Measurements from ENCODE around the gene KLF9.
"Not testable (repeated sequence)": the region's sequence is repeated elsewhere in the genome, so short reads cannot be mapped to it uniquely, and the experiment has no call there.

The KLF9 gene

GRCh38 chr9:70403166-70403565 is 11.3 kb downstream of the KLF9 start:
- DNase-seq = no peak

- no peak for DNase-seq
Observed at GRCh38 chr9:70402213-70402612, 12.2 kb downstream of the KLF9 start.

- not testable (repeated sequence) for DNase-seq
Observed at GRCh38 chr9:70401241-70401640, 13.2 kb downstream of the KLF9 start.

- no peak for DNase-seq
Observed at GRCh38 chr9:70400107-70400892, 14.2 kb downstream of the KLF9 start.

GRCh38 chr9:70399141-70399540 is 15.3 kb downstream of the KLF9 start:
- DNase-seq = no peak

GRCh38 chr9:70398145-70398556 is 16.3 kb downstream of the KLF9 start:
- DNase-seq = no peak

- no peak for DNase-seq
Observed at GRCh38 chr9:70395652-70396051, 18.8 kb downstream of the KLF9 start.

GRCh38 chr9:70392850-70393249 is 21.6 kb downstream of the KLF9 start:
- no peak for DNase-seq

- DNase-seq = no peak
Observed at GRCh38 chr9:70392189-70392588, 22.3 kb downstream of the KLF9 start.

GRCh38 chr9:70390933-70391341 is 23.5 kb downstream of the KLF9 start:
- DNase-seq = no peak

GRCh38 chr9:70389621-70390266 is 24.7 kb downstream of the KLF9 start:
- DNase-seq = no peak

GRCh38 chr9:70389188-70389587 is 25.3 kb downstream of the KLF9 start:
- no peak for DNase-seq

- DNase-seq = no peak
Observed at GRCh38 chr9:70387663-70388062, 26.8 kb downstream of the KLF9 start.

- DNase-seq = no peak
Observed at GRCh38 chr9:70385426-70385825, 29.0 kb downstream of the KLF9 start.

GRCh38 chr9:70382709-70383605 is 31.5 kb downstream of the KLF9 start:
- DNase-seq = no peak

- DNase-seq = no peak
Observed at GRCh38 chr9:70382046-70382708, 32.3 kb downstream of the KLF9 start.

- DNase-seq = no peak
Observed at GRCh38 chr9:70374962-70375618, 39.4 kb downstream of the KLF9 start.

- no peak for DNase-seq
Observed at GRCh38 chr9:70367305-70367930, 47.0 kb downstream of the KLF9 start.

- no peak for DNase-seq
Observed at GRCh38 chr9:70363760-70364159, 50.7 kb downstream of the KLF9 start.

GRCh38 chr9:70362952-70363351 is 51.5 kb downstream of the KLF9 start:
- no peak for DNase-seq

- no peak for DNase-seq
Observed at GRCh38 chr9:70355801-70356200, 58.7 kb downstream of the KLF9 start.

- no peak for DNase-seq
Observed at GRCh38 chr9:70352802-70353201, 61.7 kb downstream of the KLF9 start.

Data from activated gamma-delta T cell treated with Interleukin-2 at 50 U/mL for 16 hours (primary cell).